ENCODE measurements around the gene MICU1.
"Not testable (repeated sequence)": the region's sequence is repeated elsewhere in the genome, so short reads cannot be mapped to it uniquely, and the experiment has no call there.

MICU1 gene

DNA sequence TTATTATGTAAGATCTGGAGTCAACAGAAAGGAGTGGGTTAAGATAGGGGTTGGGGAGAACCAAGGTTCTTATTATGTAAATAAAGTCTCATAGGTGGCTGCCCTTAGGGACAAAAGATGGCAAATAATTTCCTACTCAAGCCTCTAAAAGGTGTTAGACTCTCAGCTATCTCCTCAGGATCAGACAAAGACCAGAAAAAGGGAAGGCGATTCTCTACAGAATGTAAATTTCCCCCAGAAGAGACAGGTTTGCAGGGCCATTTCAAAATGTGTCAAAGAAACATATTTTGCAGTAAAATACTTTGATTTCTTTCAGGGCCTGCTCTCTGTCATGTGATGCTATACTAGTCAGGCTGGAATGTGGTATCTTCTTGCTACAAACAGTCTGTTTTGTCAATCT, 80.3 kb downstream of the MICU1 start:
- H3K4me3 ChIP-seq (ENCODE audit: low read depth, low read length): no peak overlapping the region
- no peak overlapping the region for H3K27ac ChIP-seq

DNA sequence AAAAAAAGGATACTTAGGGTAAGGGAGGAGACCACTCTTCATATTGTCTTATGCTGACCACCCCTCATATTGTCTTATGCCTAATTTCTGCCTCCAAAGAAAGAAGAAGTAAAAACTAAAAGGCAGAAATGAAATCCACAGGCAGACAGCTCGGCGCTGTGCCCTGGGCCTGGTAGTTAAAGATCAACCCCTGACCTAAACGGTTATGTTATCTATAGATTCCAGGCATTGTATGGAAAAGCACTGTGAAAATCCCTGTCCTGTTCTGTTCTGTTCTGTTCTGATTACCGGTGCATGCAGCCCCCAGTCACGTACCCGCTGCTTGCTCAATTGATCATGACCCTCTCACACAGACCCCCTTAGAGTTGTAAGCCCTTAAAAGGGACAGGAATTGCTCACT, 82.0 kb downstream of the MICU1 start:
- H3K27me3 ChIP-seq (ENCODE audit: control insufficient read depth, insufficient read depth, low read length); H3K9me3 ChIP-seq (ENCODE audit: control insufficient read depth, low read length); H2AFZ ChIP-seq; H3K4me1 ChIP-seq; H3K4me3 ChIP-seq (ENCODE audit: low read depth, low read length); H3K36me3 ChIP-seq (ENCODE audit: control insufficient read depth, insufficient read depth, low read length); H3K27ac ChIP-seq; H3K79me2 ChIP-seq; H3K9ac ChIP-seq; H3K4me2 ChIP-seq (ENCODE audit: low read length): not testable (repeated sequence)

More for the DNA sequence above, 80.3 kb downstream of the MICU1 start:
- H3K36me3 ChIP-seq (ENCODE audit: control insufficient read depth, insufficient read depth, low read length): no peaks in the 10 kb centered on the region
- no peaks in the 10 kb centered on the region for H3K27me3 ChIP-seq (ENCODE audit: control insufficient read depth, insufficient read depth, low read length)
- no peak overlapping the region for H2AFZ ChIP-seq
- TF ChIP-seq, protein P1, sequence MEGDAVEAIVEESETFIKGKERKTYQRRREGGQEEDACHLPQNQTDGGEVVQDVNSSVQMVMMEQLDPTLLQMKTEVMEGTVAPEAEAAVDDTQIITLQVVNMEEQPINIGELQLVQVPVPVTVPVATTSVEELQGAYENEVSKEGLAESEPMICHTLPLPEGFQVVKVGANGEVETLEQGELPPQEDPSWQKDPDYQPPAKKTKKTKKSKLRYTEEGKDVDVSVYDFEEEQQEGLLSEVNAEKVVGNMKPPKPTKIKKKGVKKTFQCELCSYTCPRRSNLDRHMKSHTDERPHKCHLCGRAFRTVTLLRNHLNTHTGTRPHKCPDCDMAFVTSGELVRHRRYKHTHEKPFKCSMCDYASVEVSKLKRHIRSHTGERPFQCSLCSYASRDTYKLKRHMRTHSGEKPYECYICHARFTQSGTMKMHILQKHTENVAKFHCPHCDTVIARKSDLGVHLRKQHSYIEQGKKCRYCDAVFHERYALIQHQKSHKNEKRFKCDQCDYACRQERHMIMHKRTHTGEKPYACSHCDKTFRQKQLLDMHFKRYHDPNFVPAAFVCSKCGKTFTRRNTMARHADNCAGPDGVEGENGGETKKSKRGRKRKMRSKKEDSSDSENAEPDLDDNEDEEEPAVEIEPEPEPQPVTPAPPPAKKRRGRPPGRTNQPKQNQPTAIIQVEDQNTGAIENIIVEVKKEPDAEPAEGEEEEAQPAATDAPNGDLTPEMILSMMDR (IDR thresholded peaks at IDR 0.05): no peak
- H3K9me3 ChIP-seq (ENCODE audit: control insufficient read depth, low read length): no peaks in the 10 kb centered on the region
- no peak overlapping the region for H3K4me2 ChIP-seq (ENCODE audit: low read length)
- no peak overlapping the region for H3K9ac ChIP-seq
- peaks cover 1% of the 10 kb centered on the region for H3K79me2 ChIP-seq
- no peaks in the 10 kb centered on the region for H3K4me1 ChIP-seq

DNA sequence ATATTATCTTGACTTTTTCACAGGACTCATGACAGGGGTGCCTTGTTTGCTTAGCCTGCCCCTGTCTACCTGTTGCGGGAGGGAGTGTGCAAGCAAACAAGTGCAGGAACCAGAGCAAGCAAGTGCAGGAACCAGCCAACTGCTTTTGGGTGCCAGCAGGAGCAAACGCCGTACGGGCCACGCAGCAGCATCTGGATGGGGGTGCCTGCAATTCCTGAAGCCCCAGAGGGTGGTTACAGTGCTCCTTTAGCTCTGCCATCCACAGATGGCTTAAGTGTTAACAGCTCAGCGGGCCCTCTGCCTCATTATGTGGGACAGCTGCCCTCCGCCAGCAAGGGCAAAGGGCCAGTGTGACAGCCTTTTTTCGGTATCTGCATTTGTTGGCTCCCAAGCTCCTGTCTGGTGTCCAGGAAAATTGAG, 83.5 kb downstream of the MICU1 start:
- H3K4me2 ChIP-seq (ENCODE audit: low read length): no peak overlapping the region
- H3K9ac ChIP-seq: no peak overlapping the region
- no peaks in the 10 kb centered on the region for H3K27me3 ChIP-seq (ENCODE audit: control insufficient read depth, insufficient read depth, low read length)
- H3K4me3 ChIP-seq (ENCODE audit: low read depth, low read length): no peak overlapping the region
- H3K36me3 ChIP-seq (ENCODE audit: control insufficient read depth, insufficient read depth, low read length): no peaks in the 10 kb centered on the region
- TF ChIP-seq, protein P1 (IDR thresholded peaks at IDR 0.05): no peak
- no peak overlapping the region for H2AFZ ChIP-seq
- H3K79me2 ChIP-seq: peaks cover 4% of the 10 kb centered on the region
- no peaks in the 10 kb centered on the region for H3K9me3 ChIP-seq (ENCODE audit: control insufficient read depth, low read length)
- no peaks in the 10 kb centered on the region for H3K4me1 ChIP-seq
- no peak overlapping the region for H3K27ac ChIP-seq

DNA sequence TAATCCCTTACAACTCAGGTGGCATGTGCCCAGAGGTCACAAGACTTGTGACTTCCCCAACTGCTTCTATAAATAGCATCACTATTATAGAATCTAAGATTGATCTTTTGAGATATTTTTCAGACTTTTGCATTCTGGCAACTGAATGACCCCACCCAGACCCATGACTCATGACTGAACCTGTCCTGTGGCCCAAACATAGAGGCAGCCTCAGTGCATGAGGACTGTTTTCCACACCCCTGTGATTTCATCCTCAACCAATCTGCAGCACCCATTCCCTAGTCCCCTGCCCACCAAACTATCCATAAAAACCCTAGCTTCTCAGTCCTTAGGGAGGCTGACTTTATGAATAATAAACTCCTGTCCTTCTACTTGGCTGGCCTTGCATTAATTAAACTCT, 84.5 kb downstream of the MICU1 start:
- Histone ChIP-seq H3K79me2 (peaks cover 4% of the 10 kb centered on the region), H3K9me3 (ENCODE audit: control insufficient read depth, low read length) (no peaks in the 10 kb centered on the region), H3K4me2 (ENCODE audit: low read length) (no peak overlapping the region), H3K36me3 (ENCODE audit: control insufficient read depth, insufficient read depth, low read length) (no peaks in the 10 kb centered on the region), H3K4me3 (ENCODE audit: low read depth, low read length) (no peak overlapping the region), H3K4me1 (no peaks in the 10 kb centered on the region), H3K27ac (no peak overlapping the region), H3K9ac (no peak overlapping the region), H3K27me3 (ENCODE audit: control insufficient read depth, insufficient read depth, low read length) (no peaks in the 10 kb centered on the region), H2AFZ (no peak overlapping the region)
- TF ChIP-seq, protein P1 (IDR thresholded peaks at IDR 0.05): no peak

DNA sequence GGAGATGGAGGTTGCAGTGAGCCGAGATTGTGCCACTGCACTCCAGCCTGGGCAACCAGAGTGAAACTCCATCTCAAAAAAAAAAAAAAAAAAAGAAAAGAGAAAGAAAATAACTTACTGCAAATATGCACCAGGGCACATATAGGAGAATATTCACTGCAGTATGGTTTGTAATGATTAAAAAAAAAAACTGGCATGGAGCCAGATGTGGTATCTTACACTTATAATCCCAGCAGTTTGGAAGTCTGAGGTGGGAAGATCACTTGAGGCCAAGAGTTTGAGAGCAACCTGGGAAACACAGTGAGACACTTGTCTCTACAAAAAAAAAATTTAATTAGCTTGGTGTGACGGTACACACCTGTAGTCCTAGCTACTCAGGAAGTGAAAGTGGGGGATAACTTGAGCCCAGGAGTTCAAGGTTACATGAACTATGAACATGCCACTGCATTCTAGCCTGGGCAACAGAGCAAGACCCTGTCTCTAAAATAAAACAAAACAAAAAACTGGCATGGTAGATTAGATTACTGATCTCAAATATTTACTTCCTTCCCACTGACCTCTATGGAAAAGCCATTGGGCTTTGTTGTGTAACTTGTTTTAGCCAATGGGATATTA, 85.6 kb downstream of the MICU1 start:
- Histone ChIP-seq H2AFZ (no peak overlapping the region), H3K27me3 (ENCODE audit: control insufficient read depth, insufficient read depth, low read length) (no peaks in the 10 kb centered on the region), H3K79me2 (peaks cover 4% of the 10 kb centered on the region)

More for the DNA sequence above, 85.6 kb downstream of the MICU1 start:
- no peaks in the 10 kb centered on the region for H3K9me3 ChIP-seq (ENCODE audit: control insufficient read depth, low read length)
- TF ChIP-seq, protein P1 (IDR thresholded peaks at IDR 0.05): no peak
- H3K27ac ChIP-seq: no peak overlapping the region
- H3K4me1 ChIP-seq: no peaks in the 10 kb centered on the region
- no peaks in the 10 kb centered on the region for H3K36me3 ChIP-seq (ENCODE audit: control insufficient read depth, insufficient read depth, low read length)
- H3K4me3 ChIP-seq (ENCODE audit: low read depth, low read length): no peak overlapping the region
- H3K9ac ChIP-seq: no peak overlapping the region
- no peak overlapping the region for H3K4me2 ChIP-seq (ENCODE audit: low read length)

All from parathyroid adenoma (tissue), 2 donors.